Glutamatergic neuron (in vitro differentiated cells): ENCODE data around the gene LPCAT3. TPM values are rescaled to one million over a fixed set of nuclear protein-coding genes. Genes with fewer than 3 reads are reported as not detected.
"Not testable (repeated sequence)": the region's sequence is repeated elsewhere in the genome, so short reads cannot be mapped to it uniquely, and the experiment has no call there.

Experiments used
- DNase-seq: peaks from one replicate; pipeline ENCODE4 v3.0.0; 2022
- H3K27ac Mint-ChIP-seq: one replicate; pipeline ENCODE4 v1.8.0; 2020; ENCODE audit warnings: mild to moderate bottlenecking, mixed read lengths, inconsistent platforms; ENCODE audit not compliant: unreplicated experiment
- H3K27me3 Mint-ChIP-seq: one replicate; pipeline ENCODE4 v1.8.0; 2020; ENCODE audit warnings: mild to moderate bottlenecking, moderate library complexity, mixed read lengths, inconsistent platforms; ENCODE audit not compliant: unreplicated experiment
- H3K36me3 Mint-ChIP-seq: one replicate; pipeline ENCODE4 v1.8.0; 2020; ENCODE audit warnings: mild to moderate bottlenecking, mixed read lengths, inconsistent platforms; ENCODE audit not compliant: unreplicated experiment
- H3K4me1 Mint-ChIP-seq: one replicate; pipeline ENCODE4 v1.8.0; 2020; ENCODE audit warnings: mild to moderate bottlenecking, low read depth, mixed read lengths, inconsistent platforms; ENCODE audit not compliant: unreplicated experiment
- H3K4me3 Mint-ChIP-seq: one replicate; pipeline ENCODE4 v1.8.0; 2020; ENCODE audit warnings: mild to moderate bottlenecking, mixed read lengths, inconsistent platforms; ENCODE audit not compliant: unreplicated experiment
- H3K9me3 Mint-ChIP-seq: one replicate; pipeline ENCODE4 v1.8.0; 2020; ENCODE audit warnings: mild to moderate bottlenecking, moderate library complexity, mixed read lengths, inconsistent platforms; ENCODE audit not compliant: unreplicated experiment
- CTCF ChIP-seq: fragments of 200-600 bp; sonication (generic); IDR thresholded peaks from one replicate; pipeline ENCODE4 v1.5.0; 2021; ENCODE audit not compliant: partially characterized antibody, unreplicated experiment
- total RNA-seq: library from RNA; stranded (reverse); fragmentation: NEBNext Ultra II Directional; extraction: Animal tissue kit (Norgen Biotek cat#: 25700); gene quantifications from one replicate; pipeline ENCODE4 v1.2.1, GENCODE V29; 2021; ENCODE audit not compliant: unreplicated experiment

The LPCAT3 gene
- total RNA-seq, 1 donor from 2014 or later: 53.3 TPM

GRCh38 chr12:7046383-7047105 is 28.3 kb upstream of the LPCAT3 start:
- Mint-ChIP-seq H3K4me1 (no peaks in the 10 kb centered on the region), H3K4me3 (no peak overlapping the region), H3K27me3 (peaks cover 2% of the 10 kb centered on the region), H3K36me3 (no peaks in the 10 kb centered on the region), H3K27ac (no peak overlapping the region), H3K9me3 (no peaks in the 10 kb centered on the region)
- no peak for DNase-seq
- TF ChIP-seq CTCF: no peak

- no peaks in the 10 kb centered on the region for H3K9me3 Mint-ChIP-seq
- H3K27ac Mint-ChIP-seq: no peak overlapping the region
- H3K4me1 Mint-ChIP-seq: no peaks in the 10 kb centered on the region
- TF ChIP-seq CTCF: no peak
- no peak overlapping the region for H3K4me3 Mint-ChIP-seq
- peaks cover 2% of the 10 kb centered on the region for H3K27me3 Mint-ChIP-seq
- no peaks in the 10 kb centered on the region for H3K36me3 Mint-ChIP-seq
- DNase-seq: no peak
Measured at GRCh38 chr12:7045913-7046312, 27.6 kb upstream of the LPCAT3 start.

GRCh38 chr12:7042842-7043241 is 24.6 kb upstream of the LPCAT3 start:
- no peak overlapping the region for H3K27ac Mint-ChIP-seq
- no peaks in the 10 kb centered on the region for H3K4me1 Mint-ChIP-seq
- no peak overlapping the region for H3K4me3 Mint-ChIP-seq
- peaks cover 7% of the 10 kb centered on the region for H3K36me3 Mint-ChIP-seq
- peaks cover 2% of the 10 kb centered on the region for H3K27me3 Mint-ChIP-seq
- H3K9me3 Mint-ChIP-seq: no peaks in the 10 kb centered on the region
- no peak for DNase-seq
- TF ChIP-seq CTCF: peak; percentile 49

- TF ChIP-seq CTCF: no peak
- Mint-ChIP-seq H3K9me3 (no peaks in the 10 kb centered on the region), H3K4me3 (no peak overlapping the region), H3K36me3 (peaks cover 7% of the 10 kb centered on the region), H3K27ac (no peak overlapping the region), H3K27me3 (peaks cover 3% of the 10 kb centered on the region), H3K4me1 (no peaks in the 10 kb centered on the region)
- DNase-seq: no peak
Measured at GRCh38 chr12:7039403-7039802, 21.1 kb upstream of the LPCAT3 start.

- Mint-ChIP-seq H3K4me1 (no peaks in the 10 kb centered on the region), H3K9me3 (no peaks in the 10 kb centered on the region), H3K27me3 (peaks cover 3% of the 10 kb centered on the region), H3K36me3 (peaks cover 7% of the 10 kb centered on the region), H3K27ac (no peak overlapping the region), H3K4me3 (no peak overlapping the region)
- no peak for DNase-seq
- no peak for TF ChIP-seq CTCF
Measured at GRCh38 chr12:7038591-7038990, 20.3 kb upstream of the LPCAT3 start.

- H3K4me3 Mint-ChIP-seq, H3K27me3 Mint-ChIP-seq, H3K4me1 Mint-ChIP-seq, H3K9me3 Mint-ChIP-seq, H3K36me3 Mint-ChIP-seq, H3K27ac Mint-ChIP-seq, DNase-seq: not testable (repeated sequence)
Measured at GRCh38 chr12:7037411-7037810, 19.1 kb upstream of the LPCAT3 start.
